Measurements from ENCODE around the gene LYL1. TPM values are rescaled to one million over a fixed set of nuclear protein-coding genes. Genes with fewer than 3 reads are reported as not detected.

Gene LYL1
- 0.50 and 0.68 TPM in 2 replicates for total RNA-seq

GRCh38 chr19:13102666-13103580, at the start of gene LYL1:
Gene LYL1, minus strand, starts transcription at chr19:13102858. Its CDS starts 1,687 bp downstream, at chr19:13101171.

GRCh38 chr19:13150187-13150930, 47.7 kb upstream of the LYL1 start, which contains the start of the genes IER2 and STX10:
Gene IER2, plus strand, starts transcription at chr19:13150411. Its CDS starts 2,776 bp downstream, at chr19:13153187.
Gene STX10, minus strand, starts transcription at chr19:13150375. Its CDS starts 202 bp downstream, at chr19:13150173.

GRCh38 chr19:13117772-13118423, 15.2 kb upstream of the LYL1 start, which contains the start of gene NACC1:
Gene NACC1, plus strand, starts transcription at chr19:13118264. Its CDS starts 16,944 bp downstream, at chr19:13135208.

GRCh38 chr19:13116282-13117175, 13.9 kb upstream of the LYL1 start, which contains the start of gene TRMT1:
Gene TRMT1, minus strand, starts transcription at chr19:13116740. Its CDS starts 341 bp downstream, at chr19:13116399.

Other genes starting within 250 kb of the LYL1 start
- 29.5 and 40.3 TPM in 2 replicates for gene DNASE2, start 221.4 kb downstream of the LYL1 start, total RNA-seq
- under 0.01 TPM in 1 of 2 replicates, not detected in the other for gene KLF1, start 215.7 kb downstream of the LYL1 start, total RNA-seq
- gene GCDH, start 211.7 kb downstream of the LYL1 start, total RNA-seq = 18.0 and 24.6 TPM in 2 replicates
- not detected in 2 replicates for gene SYCE2, start 183.6 kb downstream of the LYL1 start, total RNA-seq
- gene FARSA, start 169.1 kb downstream of the LYL1 start, total RNA-seq = 82.7 and 88.3 TPM in 2 replicates
- 637 and 1,452 TPM in 2 replicates for gene CALR, start 164.2 kb downstream of the LYL1 start, total RNA-seq
- gene RAD23A, start 157.0 kb downstream of the LYL1 start, total RNA-seq = 106 and 132 TPM in 2 replicates
- gene GADD45GIP1, start 145.6 kb downstream of the LYL1 start, total RNA-seq = 15.8 and 24.6 TPM in 2 replicates
- gene DAND5, start 133.3 kb downstream of the LYL1 start, total RNA-seq = 0.07 TPM in 1 of 2 replicates, not detected in the other
- gene NFIX, start 107.4 kb downstream of the LYL1 start, total RNA-seq = 4.1 and 31.2 TPM in 2 replicates
- gene TRMT1, start 13.9 kb upstream of the LYL1 start, total RNA-seq = 36.2 and 48.3 TPM in 2 replicates
- 42.0 and 90.9 TPM in 2 replicates for gene NACC1, start 15.4 kb upstream of the LYL1 start, total RNA-seq
- 44.7 and 47.2 TPM in 2 replicates for gene STX10, start 47.5 kb upstream of the LYL1 start, total RNA-seq
- 57.9 and 78.6 TPM in 2 replicates for gene IER2, start 47.6 kb upstream of the LYL1 start, total RNA-seq

Data from nasal cavity respiratory epithelium epithelial cell of viscerocranial mucosa (primary cell).